GM12878 (cell line): ENCODE results near the gene ZBTB16.

Experiments
- ATF2 ChIP-seq: IDR thresholded peaks from 2 replicates; pipeline ENCODE4 v1.6.1; 2012; ENCODE audit warnings: low read length, inconsistent platforms
- CREB1 ChIP-seq: IDR thresholded peaks from 2 replicates; pipeline ENCODE4 v1.6.1; 2012; ENCODE audit warnings: low read depth, mild to moderate bottlenecking, inconsistent platforms
- CTCF ChIP-seq, 3 experiments: IDR thresholded peaks in 2 of 3; conservative IDR thresholded peaks in 1 of 3; 2 replicates each; pipeline ENCODE4 v1.5.1; 2011; ENCODE audit warnings: low read depth in 3 of 3, low read length in 3 of 3, mild to moderate bottlenecking in 3 of 3, control low read depth in 2 of 3, moderate library complexity in 2 of 3, inconsistent platforms in 1 of 3, mixed read lengths in 1 of 3; ENCODE audit not compliant: control insufficient read depth in 2 of 3, insufficient read depth in 1 of 3; ENCODE audit errors: extremely low read depth in 1 of 3
- EZH2 ChIP-seq: IDR thresholded peaks from 2 replicates; pipeline ENCODE4 v1.6.1; 2012; ENCODE audit warnings: low read depth, mild to moderate bottlenecking, control low read depth, inconsistent platforms, low read length, borderline replicate concordance; ENCODE audit not compliant: control insufficient read depth
- MTA3 ChIP-seq: IDR thresholded peaks from 2 replicates; pipeline ENCODE4 v1.6.1; 2012; ENCODE audit warnings: low read length, inconsistent platforms, borderline replicate concordance
- SMARCA5 ChIP-seq: fragments of 450-650 bp; IDR thresholded peaks from 2 replicates; pipeline ENCODE4 v1.6.1; 2017; ENCODE audit warnings: mild to moderate bottlenecking
- SRF ChIP-seq, 2 experiments: IDR thresholded peaks; 2 replicates each; pipeline ENCODE4 v1.6.1; 2011; ENCODE audit warnings: low read depth in 2 of 2, low read length in 2 of 2, mild to moderate bottlenecking in 1 of 2, moderate library complexity in 1 of 2
- USF1 ChIP-seq: IDR thresholded peaks from 2 replicates; pipeline ENCODE4 v1.6.1; 2011; ENCODE audit warnings: borderline replicate concordance, low read depth, mild to moderate bottlenecking, moderate library complexity, mixed read lengths, low read length; ENCODE audit not compliant: insufficient read depth; ENCODE audit errors: extremely low read length
- ZSCAN29 ChIP-seq: fragments of 450-650 bp; IDR thresholded peaks from 2 replicates; pipeline ENCODE4 v1.6.1; 2017; ENCODE audit warnings: mild to moderate bottlenecking, moderate library complexity

GRCh38 chr11:114131461-114131864, 72.0 kb downstream of the ZBTB16 start:
- TF ChIP-seq SMARCA5 (no peak), EZH2 (no peak), CTCF (IDR thresholded peaks at IDR 0.05 in 2 of 3, conservative IDR thresholded peaks at IDR 0.05 in 1 of 3; ENCODE audit: control insufficient read depth in 2 of 3, extremely low read depth in 1 of 3, insufficient read depth in 1 of 3, low read depth in 3 of 3, low read length in 3 of 3) (no peak), MTA3 (no peak), SRF (IDR thresholded peaks at IDR 0.05; ENCODE audit: low read depth in 2 of 2, low read length in 2 of 2) (no peak), ZSCAN29 (no peak), CREB1 (no peak), ATF2 (no peak), USF1 (no peak)
